Lower lobe of right lung (tissue), 2 donors: ENCODE measurements around the gene NDUFA3. TPM values are rescaled to one million over a fixed set of nuclear protein-coding genes. Genes with fewer than 3 reads are reported as not detected.

Experiments used
- ATAC-seq, 2 donors: fragments of 200-7000 bp; cut with Tn5 transposase; one replicate each; pipeline ENCODE4 v1.9.1; 2020 to 2022; ENCODE audit warnings: mild to moderate bottlenecking in 2 of 2, moderate library complexity in 2 of 2
- DNase-seq: peaks from one replicate; pipeline ENCODE4 v3.0.0-alpha.2; 2020
- H3K27ac ChIP-seq: fragments of 200-600 bp; one replicate; pipeline ENCODE4 v1.8.0; 2022
- H3K27me3 ChIP-seq: fragments of 200-600 bp; one replicate; pipeline ENCODE4 v1.8.0; 2022; ENCODE audit warnings: low read depth
- H3K36me3 ChIP-seq: fragments of 200-600 bp; one replicate; pipeline ENCODE4 v1.8.0; 2022; ENCODE audit warnings: mild to moderate bottlenecking
- H3K4me1 ChIP-seq: fragments of 200-600 bp; one replicate; pipeline ENCODE4 v1.8.0; 2022
- H3K4me3 ChIP-seq: fragments of 200-600 bp; one replicate; pipeline ENCODE4 v1.8.0; 2022; ENCODE audit warnings: mild to moderate bottlenecking
- H3K9me3 ChIP-seq: fragments of 200-600 bp; one replicate; pipeline ENCODE4 v1.8.0; 2022
- CTCF ChIP-seq: fragments of 200-600 bp; IDR thresholded peaks from one replicate; pipeline ENCODE4 v1.8.0; 2022; ENCODE audit warnings: antibody characterized with exemption, mild to moderate bottlenecking
- intact Hi-C: fragments of 100-400 bp; cut with DNase I; formaldehyde crosslinking; loops from one replicate; pipeline ENCODE4 v1.11.0; 2022
- total RNA-seq: library from RNA; stranded (reverse); fragmentation: NEBNext Ultra II Directional; extraction: Animal tissue kit (Norgen Biotek cat#: 25700); gene quantifications from one replicate; pipeline ENCODE4 v1.2.1, GENCODE V29; 2021
- donor health status: DM: no; HTN: yes; CAD: no; lungs with severe emphysema.

NDUFA3 gene
- total RNA-seq, 1 donor from 2014 or later, result 119 TPM

GRCh38 chr19:54156953-54157352, 54.3 kb downstream of the NDUFA3 start:
- Histone ChIP-seq H3K4me1 (peaks cover 28% of the 10 kb centered on the region), H3K27me3 (no peaks in the 10 kb centered on the region), H3K4me3 (no peak overlapping the region), H3K27ac (no peak overlapping the region), H3K36me3 (peaks cover 63% of the 10 kb centered on the region), H3K9me3 (no peaks in the 10 kb centered on the region)
- ATAC-seq, result no peak
- TF ChIP-seq CTCF, result no peak
- intact Hi-C loops, result no loop called here
- no peak for DNase-seq

Other genes starting within 250 kb of the NDUFA3 start
- 126 TPM for gene MYADM, start 235.0 kb upstream of the NDUFA3 start, total RNA-seq
- not detected for gene PRKCG, start 220.7 kb upstream of the NDUFA3 start, total RNA-seq
- gene CACNG7, start 193.6 kb upstream of the NDUFA3 start, total RNA-seq, result not detected
- gene CACNG8, start 139.9 kb upstream of the NDUFA3 start, total RNA-seq, result 0.21 TPM
- gene CACNG6, start 111.2 kb upstream of the NDUFA3 start, total RNA-seq, result 2.2 TPM
- gene VSTM1, start 39.0 kb upstream of the NDUFA3 start, total RNA-seq, result 1.7 TPM
- gene TARM1, start 21.5 kb upstream of the NDUFA3 start, total RNA-seq, result not detected
- gene OSCAR, start 2.1 kb upstream of the NDUFA3 start, total RNA-seq, result 77.8 TPM
- 22.1 TPM for gene TFPT, start 12.8 kb downstream of the NDUFA3 start, total RNA-seq
- 43.5 TPM for gene PRPF31, start 12.9 kb downstream of the NDUFA3 start, total RNA-seq
- gene CNOT3, start 34.9 kb downstream of the NDUFA3 start, total RNA-seq, result 44.6 TPM
- gene LENG1, start 56.9 kb downstream of the NDUFA3 start, total RNA-seq, result 8.0 TPM
- gene TMC4, start 70.3 kb downstream of the NDUFA3 start, total RNA-seq, result 57.6 TPM
- gene MBOAT7, start 86.7 kb downstream of the NDUFA3 start, total RNA-seq, result 65.5 TPM
- gene TSEN34, start 88.5 kb downstream of the NDUFA3 start, total RNA-seq, result 33.8 TPM
- 1,086 TPM for gene RPS9, start 98.0 kb downstream of the NDUFA3 start, total RNA-seq
- gene LILRB3, start 120.2 kb downstream of the NDUFA3 start, total RNA-seq, result 85.6 TPM
- 36.9 TPM for gene LILRA6, start 139.9 kb downstream of the NDUFA3 start, total RNA-seq
- 16.0 TPM for gene LILRB5, start 154.4 kb downstream of the NDUFA3 start, total RNA-seq
- gene LILRB2, start 178.3 kb downstream of the NDUFA3 start, total RNA-seq, result 26.1 TPM
- gene LILRA5, start 210.3 kb downstream of the NDUFA3 start, total RNA-seq, result 21.9 TPM
- 6.6 TPM for gene LILRA4, start 236.3 kb downstream of the NDUFA3 start, total RNA-seq